Prostate gland (tissue), 2 donors: ENCODE data around the gene TCF20.

Experiments used
- POLR2AphosphoS5 ChIP-seq: sonication (generic); formaldehyde crosslinking; IDR thresholded peaks from one replicate; pipeline ENCODE4 v1.6.1; 2017; ENCODE audit warnings: antibody characterized with exemption
- TF ChIP-seq, protein P1 (sequence below), 4 experiments: fragments of 200-600 bp in 2 of 4; fragments of 450-650 bp in 2 of 4; sonication (generic) in 2 of 4; IDR thresholded peaks; 1 replicate in 3 of 4; 2 replicates in 1 of 4; pipeline ENCODE4 v1.5.1; 2016 to 2019; ENCODE audit warnings: antibody characterized with exemption in 4 of 4, mild to moderate bottlenecking in 2 of 4, moderate library complexity in 2 of 4

DNA sequence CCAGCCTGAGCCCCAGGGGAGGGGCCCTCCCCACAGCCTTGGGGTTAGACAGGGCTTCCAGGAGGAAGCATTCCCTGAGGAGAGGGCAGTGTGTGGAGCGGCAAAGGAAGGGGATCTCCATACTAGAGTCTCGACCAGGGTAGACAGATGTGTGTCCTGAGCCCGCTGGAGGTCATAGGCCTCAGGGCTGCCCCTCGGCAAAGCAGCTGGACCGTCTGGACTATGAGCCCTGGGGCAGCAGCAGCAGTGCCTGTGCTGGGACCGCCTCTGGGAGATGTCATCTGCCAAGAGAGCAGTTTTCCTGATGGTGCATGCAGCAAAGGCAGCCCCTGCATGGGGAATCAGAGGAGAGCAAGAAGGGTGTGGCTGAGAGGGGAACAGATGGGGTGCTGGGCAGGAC, 20.8 kb upstream of the TCF20 start:
- TF ChIP-seq POLR2AphosphoS5, result no peak
- TF ChIP-seq, protein P1, sequence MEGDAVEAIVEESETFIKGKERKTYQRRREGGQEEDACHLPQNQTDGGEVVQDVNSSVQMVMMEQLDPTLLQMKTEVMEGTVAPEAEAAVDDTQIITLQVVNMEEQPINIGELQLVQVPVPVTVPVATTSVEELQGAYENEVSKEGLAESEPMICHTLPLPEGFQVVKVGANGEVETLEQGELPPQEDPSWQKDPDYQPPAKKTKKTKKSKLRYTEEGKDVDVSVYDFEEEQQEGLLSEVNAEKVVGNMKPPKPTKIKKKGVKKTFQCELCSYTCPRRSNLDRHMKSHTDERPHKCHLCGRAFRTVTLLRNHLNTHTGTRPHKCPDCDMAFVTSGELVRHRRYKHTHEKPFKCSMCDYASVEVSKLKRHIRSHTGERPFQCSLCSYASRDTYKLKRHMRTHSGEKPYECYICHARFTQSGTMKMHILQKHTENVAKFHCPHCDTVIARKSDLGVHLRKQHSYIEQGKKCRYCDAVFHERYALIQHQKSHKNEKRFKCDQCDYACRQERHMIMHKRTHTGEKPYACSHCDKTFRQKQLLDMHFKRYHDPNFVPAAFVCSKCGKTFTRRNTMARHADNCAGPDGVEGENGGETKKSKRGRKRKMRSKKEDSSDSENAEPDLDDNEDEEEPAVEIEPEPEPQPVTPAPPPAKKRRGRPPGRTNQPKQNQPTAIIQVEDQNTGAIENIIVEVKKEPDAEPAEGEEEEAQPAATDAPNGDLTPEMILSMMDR (IDR thresholded peaks at IDR 0.05), result no peak
